Lung (tissue), 12 donors: ENCODE measurements around the gene CRYZL1. TPM values are rescaled to one million over a fixed set of nuclear protein-coding genes. Genes with fewer than 3 reads are reported as not detected.
"Not testable (repeated sequence)": the region's sequence is repeated elsewhere in the genome, so short reads cannot be mapped to it uniquely, and the experiment has no call there.

Experiments
- ATAC-seq: fragments of 200-7000 bp; cut with Tn5 transposase; one replicate; pipeline ENCODE4 v1.9.1; 2020; ENCODE audit warnings: moderate number of reproducible peaks; ENCODE audit not compliant: insufficient read depth, low FRiP score
- DNase-seq, 3 donors: peaks; one replicate each; pipeline ENCODE4 v3.0.0-alpha.2; 2013 to 2017
- H3K27ac ChIP-seq, 2 donors: one replicate each; pipeline ENCODE4 v1.5.1; 2013; ENCODE audit warnings: mild to moderate bottlenecking in 2 of 2, moderate library complexity in 2 of 2, control low read depth in 1 of 2, inconsistent platforms in 1 of 2, low read depth in 1 of 2, low read length in 1 of 2
- H3K27me3 ChIP-seq, 3 donors: one replicate each; pipeline ENCODE4 v1.5.1; 2013; ENCODE audit warnings: low read length in 2 of 3; ENCODE audit not compliant: control insufficient read depth in 3 of 3, insufficient read depth in 3 of 3
- H3K36me3 ChIP-seq, 4 donors: one replicate each; pipeline ENCODE4 v1.5.1; 2013; ENCODE audit warnings: low read length in 4 of 4, mild to moderate bottlenecking in 1 of 4, moderate library complexity in 1 of 4; ENCODE audit not compliant: control insufficient read depth in 4 of 4, insufficient read depth in 4 of 4
- H3K4me1 ChIP-seq, 5 donors: one replicate each; pipeline ENCODE4 v1.5.1; 2013; ENCODE audit warnings: low read length in 5 of 5, mild to moderate bottlenecking in 2 of 5, moderate library complexity in 1 of 5; ENCODE audit not compliant: control insufficient read depth in 5 of 5, insufficient read depth in 5 of 5
- H3K4me3 ChIP-seq: one replicate; pipeline ENCODE4 v1.5.1; 2013; ENCODE audit warnings: mild to moderate bottlenecking, control low read depth, moderate library complexity
- H3K9ac ChIP-seq, 2 donors: one replicate each; pipeline ENCODE4 v1.5.1; 2013; ENCODE audit warnings: low read length in 2 of 2, control low read depth in 1 of 2; ENCODE audit not compliant: insufficient read depth in 1 of 2
- H3K9me3 ChIP-seq, 4 donors: one replicate each; pipeline ENCODE4 v1.5.1; 2013; ENCODE audit warnings: low read length in 3 of 4, mild to moderate bottlenecking in 1 of 4, moderate library complexity in 1 of 4; ENCODE audit not compliant: control insufficient read depth in 4 of 4, insufficient read depth in 3 of 4
- WGBS, 2 donors: extraction: QIAGEN DNeasy Blood & Tissue Kit; methylation state at CpG; one replicate each; pipeline ENCODE4 v1.1.7; 2013; 5-methylcytosine and 5-hydroxymethylcytosine counted together
- polyA plus RNA-seq, 2 donors: library from polyadenylated mRNA; stranded (reverse); fragments of 200-250 nt; gene quantifications; one replicate each; pipeline ENCODE4 v1.2.1, GENCODE V29; 2013
- total RNA-seq, 2 donors: library from RNA; depleted of rRNA in 1 of 2; stranded (reverse); fragments of >200 nt in 1 of 2; gene quantifications; one replicate each; pipeline ENCODE4 v1.2.1, GENCODE V29; 2014 to 2021
- TF ChIP-seq, protein P1 (sequence below): IDR thresholded peaks from 2 replicates; pipeline ENCODE4 v1.5.1; 2012; ENCODE audit warnings: mild to moderate bottlenecking; ENCODE audit errors: control extremely low read depth, extremely low read depth
- donor health status: control.
- donor health status: control.
- donor health status: Bipolar disorder and iron deficiency.
- donor health status: healthy.
- donor health status: DM: yes; HTN: yes; CAD: no.

CRYZL1 gene
- total and polyA plus RNA-seq, 4 donors: 16.4 to 64.2 (median 30.3) TPM

GRCh38 chr21:33677450-33677849 lies 35.9 kb upstream of the CRYZL1 start:
- no peak overlapping the region for H3K27ac ChIP-seq
- H3K9ac ChIP-seq: no peak overlapping the region
- H3K9me3 ChIP-seq: no peaks in the 10 kb centered on the region
- WGBS, 2 donors: 96% methylated on average over 9 of the region's 9 CpGs
- H3K27me3 ChIP-seq: no peaks in the 10 kb centered on the region
- TF ChIP-seq, protein P1, sequence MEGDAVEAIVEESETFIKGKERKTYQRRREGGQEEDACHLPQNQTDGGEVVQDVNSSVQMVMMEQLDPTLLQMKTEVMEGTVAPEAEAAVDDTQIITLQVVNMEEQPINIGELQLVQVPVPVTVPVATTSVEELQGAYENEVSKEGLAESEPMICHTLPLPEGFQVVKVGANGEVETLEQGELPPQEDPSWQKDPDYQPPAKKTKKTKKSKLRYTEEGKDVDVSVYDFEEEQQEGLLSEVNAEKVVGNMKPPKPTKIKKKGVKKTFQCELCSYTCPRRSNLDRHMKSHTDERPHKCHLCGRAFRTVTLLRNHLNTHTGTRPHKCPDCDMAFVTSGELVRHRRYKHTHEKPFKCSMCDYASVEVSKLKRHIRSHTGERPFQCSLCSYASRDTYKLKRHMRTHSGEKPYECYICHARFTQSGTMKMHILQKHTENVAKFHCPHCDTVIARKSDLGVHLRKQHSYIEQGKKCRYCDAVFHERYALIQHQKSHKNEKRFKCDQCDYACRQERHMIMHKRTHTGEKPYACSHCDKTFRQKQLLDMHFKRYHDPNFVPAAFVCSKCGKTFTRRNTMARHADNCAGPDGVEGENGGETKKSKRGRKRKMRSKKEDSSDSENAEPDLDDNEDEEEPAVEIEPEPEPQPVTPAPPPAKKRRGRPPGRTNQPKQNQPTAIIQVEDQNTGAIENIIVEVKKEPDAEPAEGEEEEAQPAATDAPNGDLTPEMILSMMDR: no peak
- DNase-seq (no peak), ATAC-seq (no peak)
- H3K36me3 ChIP-seq: peaks cover 0 to 3% (median 0%) of the 10 kb centered on the region in 4 donors
- peaks cover 0 to 4% (median 0%) of the 10 kb centered on the region in 5 donors for H3K4me1 ChIP-seq
- H3K4me3 ChIP-seq: no peak overlapping the region

DNA sequence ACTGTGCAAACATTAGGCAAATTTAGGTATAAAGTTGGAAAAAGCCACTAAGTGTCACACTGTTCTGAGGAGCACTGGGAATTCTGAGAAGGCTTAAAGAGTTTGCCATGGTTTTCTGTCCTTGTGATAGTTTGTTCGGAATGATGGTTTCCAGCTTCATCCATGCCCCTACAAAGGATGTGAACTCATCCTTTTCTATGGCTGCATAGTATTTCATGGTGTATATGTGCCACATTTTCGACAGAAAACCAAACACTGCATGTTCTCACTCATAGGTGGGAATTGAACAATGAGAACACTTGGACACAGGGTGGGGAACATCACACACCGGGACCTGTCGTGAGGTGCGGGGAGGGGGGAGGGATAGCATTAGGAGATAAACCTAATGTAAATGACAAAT lies 35.1 kb upstream of the CRYZL1 start:
- H3K36me3 ChIP-seq, H3K4me1 ChIP-seq, H3K9me3 ChIP-seq, H3K27me3 ChIP-seq, H3K9ac ChIP-seq, DNase-seq, ATAC-seq, H3K27ac ChIP-seq, H3K4me3 ChIP-seq: not testable (repeated sequence)
- WGBS, 2 donors: 97 to 99% methylated on average over 5 of the region's 5 CpGs

GRCh38 chr21:33674226-33674625 lies 32.7 kb upstream of the CRYZL1 start:
- Histone ChIP-seq H3K4me3 (no peak overlapping the region), H3K27me3 (no peaks in the 10 kb centered on the region), H3K9me3 (no peaks in the 10 kb centered on the region), H3K4me1 (peaks cover 0 to 4% (median 0%) of the 10 kb centered on the region in 5 donors), H3K36me3 (peaks cover 0 to 3% (median 0%) of the 10 kb centered on the region in 4 donors), H3K27ac (no peak overlapping the region), H3K9ac (no peak overlapping the region)
- no peak for ATAC-seq
- peak in 1 of 3 donors; percentile 32 for DNase-seq
- TF ChIP-seq, protein P1: no peak
- WGBS, 2 donors: 95 to 98% methylated on average over 1 of the region's 1 CpG

GRCh38 chr21:33673473-33673872 lies 31.9 kb upstream of the CRYZL1 start:
- Histone ChIP-seq H3K27ac (no peak overlapping the region), H3K4me1 (peaks cover 0 to 3% (median 0%) of the 10 kb centered on the region in 5 donors), H3K36me3 (peaks cover 0 to under 1% (median 0%) of the 10 kb centered on the region in 4 donors), H3K27me3 (no peaks in the 10 kb centered on the region), H3K4me3 (no peak overlapping the region), H3K9ac (no peak overlapping the region), H3K9me3 (no peaks in the 10 kb centered on the region)
- TF ChIP-seq, protein P1: no peak
- ATAC-seq (no peak), DNase-seq (no peak)
- WGBS, 2 donors: 88 to 91% methylated on average over 8 of the region's 8 CpGs
